ENCODE data around the gene NANS.

NANS gene

DNA sequence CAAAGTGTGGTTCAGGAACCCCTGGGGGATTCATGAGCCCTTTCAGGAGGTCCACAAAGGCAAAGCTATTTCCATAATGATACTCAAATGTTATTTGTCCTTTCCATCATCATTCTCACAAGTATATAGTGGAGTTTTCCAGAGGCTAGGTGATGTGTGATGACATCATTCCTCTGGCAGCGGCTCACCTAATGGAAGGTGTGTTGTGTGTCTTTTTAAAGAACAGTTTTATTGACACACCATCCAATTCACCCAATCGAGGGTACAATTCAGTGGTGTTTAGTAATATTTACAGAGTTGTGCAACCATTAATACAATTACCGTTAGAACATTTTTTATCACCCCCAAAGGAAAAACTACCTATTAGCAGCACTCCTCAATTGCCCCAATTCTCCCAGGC is 9.7 kb downstream of the NANS start:
- Histone ChIP-seq H3K4me3 (IDR thresholded peaks at IDR 0.05; ENCODE audit: insufficient read depth, low read depth, low read length) (no peak overlapping the region), H3K79me2 (ENCODE audit: insufficient read depth, low read depth) (0 out of 2 replicates have a peak, but pooled peaks cover 5% of the 10 kb centered on the region), H3K27ac (no peak overlapping the region), H3K9ac (no peak overlapping the region), H2AFZ (ENCODE audit: low read depth) (no peak overlapping the region), H3K4me1 (ENCODE audit: low read depth, poor library complexity, severe bottlenecking) (peaks cover 16% of the 10 kb centered on the region), H3K36me3 (ENCODE audit: insufficient read depth) (no peaks in the 10 kb centered on the region), H3K27me3 (ENCODE audit: insufficient read depth, low read depth) (no peaks in the 10 kb centered on the region), H3K4me2 (no peak overlapping the region), H4K20me1 (ENCODE audit: insufficient read depth) (no peaks in the 10 kb centered on the region)
- TF ChIP-seq, protein P1, sequence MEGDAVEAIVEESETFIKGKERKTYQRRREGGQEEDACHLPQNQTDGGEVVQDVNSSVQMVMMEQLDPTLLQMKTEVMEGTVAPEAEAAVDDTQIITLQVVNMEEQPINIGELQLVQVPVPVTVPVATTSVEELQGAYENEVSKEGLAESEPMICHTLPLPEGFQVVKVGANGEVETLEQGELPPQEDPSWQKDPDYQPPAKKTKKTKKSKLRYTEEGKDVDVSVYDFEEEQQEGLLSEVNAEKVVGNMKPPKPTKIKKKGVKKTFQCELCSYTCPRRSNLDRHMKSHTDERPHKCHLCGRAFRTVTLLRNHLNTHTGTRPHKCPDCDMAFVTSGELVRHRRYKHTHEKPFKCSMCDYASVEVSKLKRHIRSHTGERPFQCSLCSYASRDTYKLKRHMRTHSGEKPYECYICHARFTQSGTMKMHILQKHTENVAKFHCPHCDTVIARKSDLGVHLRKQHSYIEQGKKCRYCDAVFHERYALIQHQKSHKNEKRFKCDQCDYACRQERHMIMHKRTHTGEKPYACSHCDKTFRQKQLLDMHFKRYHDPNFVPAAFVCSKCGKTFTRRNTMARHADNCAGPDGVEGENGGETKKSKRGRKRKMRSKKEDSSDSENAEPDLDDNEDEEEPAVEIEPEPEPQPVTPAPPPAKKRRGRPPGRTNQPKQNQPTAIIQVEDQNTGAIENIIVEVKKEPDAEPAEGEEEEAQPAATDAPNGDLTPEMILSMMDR (conservative IDR thresholded peaks at IDR 0.05; ENCODE audit: low read depth, low read length) = no peak

DNA sequence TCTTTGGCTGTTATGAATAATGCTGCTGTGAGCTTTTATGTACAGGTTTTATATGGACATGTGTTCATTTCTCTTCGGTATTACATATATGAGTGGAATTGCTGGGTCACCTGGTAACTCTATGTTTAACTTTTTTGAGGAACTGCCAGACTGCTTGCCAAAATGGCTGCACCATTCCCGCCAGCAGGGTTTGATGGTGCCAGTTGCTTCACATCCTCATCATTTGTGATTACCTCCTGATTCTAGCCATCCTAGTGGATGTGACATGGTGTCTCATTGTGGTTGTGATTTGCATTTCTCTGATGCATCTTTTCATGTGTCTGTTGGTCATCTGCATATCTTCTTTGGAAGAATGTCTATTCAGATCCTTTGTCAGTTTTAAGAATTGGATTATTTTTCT is 10.7 kb downstream of the NANS start:
- H3K9ac ChIP-seq = no peak overlapping the region
- H3K4me1 ChIP-seq (ENCODE audit: low read depth, poor library complexity, severe bottlenecking) = peaks cover 16% of the 10 kb centered on the region
- no peak overlapping the region for H3K27ac ChIP-seq
- H3K36me3 ChIP-seq (ENCODE audit: insufficient read depth) = no peaks in the 10 kb centered on the region
- H3K4me2 ChIP-seq = no peak overlapping the region
- H2AFZ ChIP-seq (ENCODE audit: low read depth) = no peak overlapping the region
- TF ChIP-seq, protein P1 (conservative IDR thresholded peaks at IDR 0.05; ENCODE audit: low read depth, low read length) = no peak
- no peak overlapping the region for H3K4me3 ChIP-seq (IDR thresholded peaks at IDR 0.05; ENCODE audit: insufficient read depth, low read depth, low read length)
- no peaks in the 10 kb centered on the region for H4K20me1 ChIP-seq (ENCODE audit: insufficient read depth)
- H3K79me2 ChIP-seq (ENCODE audit: insufficient read depth, low read depth) = 0 out of 2 replicates have a peak, but pooled peaks cover 5% of the 10 kb centered on the region
- H3K27me3 ChIP-seq (ENCODE audit: insufficient read depth, low read depth) = no peaks in the 10 kb centered on the region

DNA sequence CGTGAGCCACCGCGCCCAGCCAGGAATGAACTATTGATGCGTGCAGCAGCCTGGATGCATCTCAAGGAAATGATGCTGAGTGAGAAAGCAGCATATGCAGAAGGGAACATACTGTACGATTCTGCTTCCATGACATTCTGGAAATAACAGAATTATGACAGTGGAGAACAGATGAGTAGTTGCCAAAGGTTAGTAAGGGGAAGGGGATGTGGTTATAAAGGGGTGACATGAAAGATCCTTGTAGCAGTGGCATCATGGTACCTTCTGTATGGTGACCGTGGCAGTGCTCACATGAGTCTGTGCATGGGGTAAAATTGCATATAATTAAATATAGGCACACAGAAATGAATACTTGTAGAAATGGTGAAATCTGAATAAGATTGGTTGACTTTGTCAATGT is 13.0 kb downstream of the NANS start:
- Histone ChIP-seq H3K4me3 (IDR thresholded peaks at IDR 0.05; ENCODE audit: insufficient read depth, low read depth, low read length) (no peak overlapping the region), H2AFZ (ENCODE audit: low read depth) (no peak overlapping the region), H3K27me3 (ENCODE audit: insufficient read depth, low read depth) (no peaks in the 10 kb centered on the region), H3K9ac (no peak overlapping the region), H4K20me1 (ENCODE audit: insufficient read depth) (no peaks in the 10 kb centered on the region), H3K27ac (no peak overlapping the region), H3K79me2 (ENCODE audit: insufficient read depth, low read depth) (0 out of 2 replicates have a peak, but pooled peaks cover 5% of the 10 kb centered on the region), H3K4me2 (no peak overlapping the region), H3K4me1 (ENCODE audit: low read depth, poor library complexity, severe bottlenecking) (peaks cover 6% of the 10 kb centered on the region), H3K36me3 (ENCODE audit: insufficient read depth) (no peaks in the 10 kb centered on the region)
- TF ChIP-seq, protein P1 (conservative IDR thresholded peaks at IDR 0.05; ENCODE audit: low read depth, low read length) = no peak

DNA sequence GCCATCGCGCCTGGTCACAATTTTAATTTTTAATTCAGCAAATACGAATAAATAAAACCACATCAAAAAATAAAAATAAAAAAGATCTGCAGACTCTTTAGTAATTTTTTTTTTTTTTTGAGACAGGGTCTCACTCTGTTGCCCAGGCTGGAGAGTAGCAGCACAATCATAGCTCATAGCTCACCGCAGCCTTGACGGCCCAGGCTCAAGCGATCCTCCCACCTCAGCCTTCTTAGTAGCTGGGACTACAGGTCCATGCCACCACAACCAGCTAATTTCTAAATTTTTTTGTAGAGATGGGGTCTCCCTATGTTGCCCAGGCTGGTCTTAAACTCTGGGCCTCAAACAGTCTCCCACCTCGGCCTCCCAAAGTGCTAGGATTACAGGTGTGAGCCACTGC is 14.2 kb downstream of the NANS start:
- TF ChIP-seq, protein P1 (conservative IDR thresholded peaks at IDR 0.05; ENCODE audit: low read depth, low read length) = no peak
- H3K79me2 ChIP-seq (ENCODE audit: insufficient read depth, low read depth) = 0 out of 2 replicates have a peak, but pooled peaks cover 5% of the 10 kb centered on the region

More for the DNA sequence above, 14.2 kb downstream of the NANS start:
- Histone ChIP-seq H3K27ac (no peak overlapping the region), H2AFZ (ENCODE audit: low read depth) (no peak overlapping the region), H3K4me2 (no peak overlapping the region), H3K4me1 (ENCODE audit: low read depth, poor library complexity, severe bottlenecking) (peaks cover 13% of the 10 kb centered on the region), H3K4me3 (IDR thresholded peaks at IDR 0.05; ENCODE audit: insufficient read depth, low read depth, low read length) (no peak overlapping the region), H3K9ac (no peak overlapping the region), H3K27me3 (ENCODE audit: insufficient read depth, low read depth) (no peaks in the 10 kb centered on the region), H4K20me1 (ENCODE audit: insufficient read depth) (no peaks in the 10 kb centered on the region), H3K36me3 (ENCODE audit: insufficient read depth) (no peaks in the 10 kb centered on the region)
